ENCODE results near the gene ARAP1.

DNA sequence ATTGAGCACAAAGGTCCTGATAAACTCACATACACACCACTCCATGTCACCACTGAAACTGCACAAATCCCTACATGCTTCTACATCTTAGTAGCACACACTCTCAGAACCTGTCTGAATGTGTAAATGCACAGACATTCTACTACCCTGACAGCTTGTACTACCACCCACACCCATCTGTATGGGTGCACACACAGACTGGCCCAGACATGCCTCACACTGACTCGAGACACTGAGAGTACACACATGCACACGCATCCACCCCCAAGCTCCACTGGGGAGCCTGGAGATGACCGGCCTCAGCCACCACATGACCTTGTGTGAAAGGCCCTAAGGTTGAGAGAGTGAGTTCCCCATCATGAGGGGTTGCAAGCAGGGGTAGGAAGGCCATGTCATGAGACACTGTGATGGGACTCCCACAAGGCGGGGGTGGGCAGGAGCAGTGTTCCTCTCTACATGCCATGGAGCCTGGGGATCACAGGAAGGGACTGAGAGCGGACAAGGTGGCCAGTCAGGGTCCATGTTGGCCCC is 28.1 kb downstream of the ARAP1 start:
- TF ChIP-seq, protein P1, sequence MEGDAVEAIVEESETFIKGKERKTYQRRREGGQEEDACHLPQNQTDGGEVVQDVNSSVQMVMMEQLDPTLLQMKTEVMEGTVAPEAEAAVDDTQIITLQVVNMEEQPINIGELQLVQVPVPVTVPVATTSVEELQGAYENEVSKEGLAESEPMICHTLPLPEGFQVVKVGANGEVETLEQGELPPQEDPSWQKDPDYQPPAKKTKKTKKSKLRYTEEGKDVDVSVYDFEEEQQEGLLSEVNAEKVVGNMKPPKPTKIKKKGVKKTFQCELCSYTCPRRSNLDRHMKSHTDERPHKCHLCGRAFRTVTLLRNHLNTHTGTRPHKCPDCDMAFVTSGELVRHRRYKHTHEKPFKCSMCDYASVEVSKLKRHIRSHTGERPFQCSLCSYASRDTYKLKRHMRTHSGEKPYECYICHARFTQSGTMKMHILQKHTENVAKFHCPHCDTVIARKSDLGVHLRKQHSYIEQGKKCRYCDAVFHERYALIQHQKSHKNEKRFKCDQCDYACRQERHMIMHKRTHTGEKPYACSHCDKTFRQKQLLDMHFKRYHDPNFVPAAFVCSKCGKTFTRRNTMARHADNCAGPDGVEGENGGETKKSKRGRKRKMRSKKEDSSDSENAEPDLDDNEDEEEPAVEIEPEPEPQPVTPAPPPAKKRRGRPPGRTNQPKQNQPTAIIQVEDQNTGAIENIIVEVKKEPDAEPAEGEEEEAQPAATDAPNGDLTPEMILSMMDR (conservative IDR thresholded peaks at IDR 0.05; ENCODE audit: low read depth, low read length) = no peak
- TF ChIP-seq EZH2 (IDR thresholded peaks at IDR 0.05; ENCODE audit: borderline replicate concordance, low read depth, low read length, poor library complexity, severe bottlenecking) = no peak

Data from A673 (cell line).